Measurements from ENCODE around the gene RASSF3. TPM values are rescaled to one million over a fixed set of nuclear protein-coding genes. Genes with fewer than 3 reads are reported as not detected.

RASSF3 gene
- total and polyA plus RNA-seq, 10 of the 15 experiments (the other 5 are each of a cell fraction or from before 2014, with no cell fraction given): 6.9 to 62.4 (median 30.3) TPM

- no peak for TF ChIP-seq SKIL (IDR thresholded peaks at IDR 0.05; ENCODE audit: low read depth, poor library complexity, severe bottlenecking)
These were observed 120.3 kb downstream of the RASSF3 start (continued) for GRCh38 chr12:64730588-64730969.

- H3K27ac ChIP-seq (ENCODE audit: control insufficient read depth, insufficient read depth): no peak overlapping the region
- intact Hi-C loops (cut with micrococcal nuclease; ENCODE audit: unreplicated experiment) (no loop called here), in situ Hi-C loops (cut with MboI) (no loop called here)
- TF ChIP-seq DPF2 (IDR thresholded peaks at IDR 0.05) (no peak), POU2F2 (IDR thresholded peaks at IDR 0.05; ENCODE audit: borderline replicate concordance, low read depth, low read length) (no peak), TBL1XR1 (IDR thresholded peaks at IDR 0.05; ENCODE audit: low read depth, low read length) (no peak), HCFC1 (IDR thresholded peaks at IDR 0.05; ENCODE audit: low read length) (no peak), BCL11A (IDR thresholded peaks at IDR 0.05; ENCODE audit: low read depth, low read length) (no peak)
- ATAC-seq: no peak
- ChIA-PET SMC1A (ENCODE audit: uncharacterized antibody, unreplicated experiment) (no interaction called here), RAD21 (ENCODE audit: unreplicated experiment) (no interaction called here), POLR2A (no interaction called here), CTCF (no interaction called here)
- H4K20me1 ChIP-seq (ENCODE audit: control insufficient read depth, insufficient read depth): no peaks in the 10 kb centered on the region
- no peak overlapping the region for H2AFZ ChIP-seq (ENCODE audit: control insufficient read depth, low read depth, low read length)
- H3K79me2 ChIP-seq (ENCODE audit: control insufficient read depth, insufficient read depth, low read length): no peaks in the 10 kb centered on the region
- H3K9me3 ChIP-seq (replicated peaks; ENCODE audit: control insufficient read depth, insufficient read depth, low read length): no peaks in the 10 kb centered on the region
- no peak for FAIRE-seq
- H3K9ac ChIP-seq (ENCODE audit: control insufficient read depth, insufficient read depth, low read length): no peak overlapping the region
- H3K36me3 ChIP-seq (ENCODE audit: control insufficient read depth in 2 of 2, insufficient read depth in 2 of 2, low read length in 1 of 2): peaks cover 0 to 12% of the 10 kb centered on the region in 2 experiments; a peak in 2 of 4 replicates
- no peak overlapping the region for H3K4me3 ChIP-seq
- no peaks in the 10 kb centered on the region for H3K27me3 ChIP-seq (replicated peaks in 1 of 2; ENCODE audit: control insufficient read depth in 2 of 2, insufficient read depth in 2 of 2, low read length in 1 of 2)
- peaks cover 6% of the 10 kb centered on the region for H3K4me1 ChIP-seq (ENCODE audit: control insufficient read depth, insufficient read depth, low read length)
- no TSS peak for BruUV-seq (replicated peaks)
- WGBS (ENCODE audit: insufficient coverage, insufficient replicate concordance, low lambda C conversion rate, missing lambda C conversion rate): 98% methylated on average over 4 of the region's 4 CpGs
- no peak for DNase-seq (ENCODE audit: low read depth, low spot score)
- no peak overlapping the region for H3K4me2 ChIP-seq (ENCODE audit: control insufficient read depth, insufficient read depth)
These were observed 121.4 kb downstream of the RASSF3 start for GRCh38 chr12:64731683-64732082.
